Measurements from ENCODE around the gene ASCC3. TPM values are rescaled to one million over a fixed set of nuclear protein-coding genes. Genes with fewer than 3 reads are reported as not detected.

Gene ASCC3
- total RNA-seq, 1 donor from 2014 or later, result 13.9 TPM

- intact Hi-C loops (cut with DNase I), result no loop called here
- DNase-seq (no peak), ATAC-seq (ENCODE audit: poor library complexity) (no peak)
Measured at GRCh38 chr6:100491952-100492670, 389.0 kb downstream of the ASCC3 start.

- DNase-seq (no peak), ATAC-seq (ENCODE audit: poor library complexity) (no peak)
- intact Hi-C loops (cut with DNase I), result no loop called here
Measured at GRCh38 chr6:100490065-100490464, 391.1 kb downstream of the ASCC3 start.

- intact Hi-C loops (cut with DNase I), result no loop called here
- DNase-seq (no peak), ATAC-seq (ENCODE audit: poor library complexity) (no peak)
Measured at GRCh38 chr6:100488244-100488643, 392.9 kb downstream of the ASCC3 start.

GRCh38 chr6:100487638-100488037 is 393.5 kb downstream of the ASCC3 start:
- intact Hi-C loops (cut with DNase I), result no loop called here
- DNase-seq, result no peak
- ATAC-seq (ENCODE audit: poor library complexity), result no peak

- intact Hi-C loops (cut with DNase I), result no loop called here
- DNase-seq (no peak), ATAC-seq (ENCODE audit: poor library complexity) (no peak)
Measured at GRCh38 chr6:100485268-100485667, 395.9 kb downstream of the ASCC3 start.

- ATAC-seq (ENCODE audit: poor library complexity), result no peak
- no peak for DNase-seq
- intact Hi-C loops (cut with DNase I), result loop anchor here (5.0 kb wide), 1 partner anchor 362 kb away; no protein-coding TSS in a partner anchor
Measured at GRCh38 chr6:100484474-100484873, 396.7 kb downstream of the ASCC3 start.

GRCh38 chr6:100482698-100483097 is 398.4 kb downstream of the ASCC3 start:
- intact Hi-C loops (cut with DNase I), result loop anchor here (5.0 kb wide), 1 partner anchor 360 kb away; no protein-coding TSS in a partner anchor
- ATAC-seq (ENCODE audit: poor library complexity), result no peak
- DNase-seq, result no peak

GRCh38 chr6:100479179-100480035 is 401.7 kb downstream of the ASCC3 start:
- no peak for ATAC-seq (ENCODE audit: poor library complexity)
- no peak for DNase-seq
- intact Hi-C loops (cut with DNase I), result loop anchor here (5.0 kb wide), 1 partner anchor 357 kb away; no protein-coding TSS in a partner anchor

GRCh38 chr6:100475554-100476320 is 405.4 kb downstream of the ASCC3 start:
- no peak for ATAC-seq (ENCODE audit: poor library complexity)
- no peak for DNase-seq
- intact Hi-C loops (cut with DNase I), result no loop called here

GRCh38 chr6:100473182-100473581 is 407.9 kb downstream of the ASCC3 start:
- ATAC-seq (ENCODE audit: poor library complexity), result no peak
- intact Hi-C loops (cut with DNase I), result no loop called here
- no peak for DNase-seq

GRCh38 chr6:100472674-100473073 is 408.5 kb downstream of the ASCC3 start:
- intact Hi-C loops (cut with DNase I), result no loop called here
- DNase-seq (no peak), ATAC-seq (ENCODE audit: poor library complexity) (no peak)

- no peak for ATAC-seq (ENCODE audit: poor library complexity)
- no peak for DNase-seq
- intact Hi-C loops (cut with DNase I), result no loop called here
Measured at GRCh38 chr6:100470422-100471120, 410.6 kb downstream of the ASCC3 start.

- ATAC-seq (ENCODE audit: poor library complexity) (no peak), DNase-seq (no peak)
- intact Hi-C loops (cut with DNase I), result no loop called here
Measured at GRCh38 chr6:100469101-100469859, 411.8 kb downstream of the ASCC3 start.

- DNase-seq, result no peak
- intact Hi-C loops (cut with DNase I), result no loop called here
- no peak for ATAC-seq (ENCODE audit: poor library complexity)
Measured at GRCh38 chr6:100468016-100468622, 413.0 kb downstream of the ASCC3 start.

- no peak for DNase-seq
- ATAC-seq (ENCODE audit: poor library complexity), result no peak
- intact Hi-C loops (cut with DNase I), result no loop called here
Measured at GRCh38 chr6:100467129-100468015, 413.8 kb downstream of the ASCC3 start.

GRCh38 chr6:100466410-100467128 is 414.6 kb downstream of the ASCC3 start:
- intact Hi-C loops (cut with DNase I), result no loop called here
- ATAC-seq (ENCODE audit: poor library complexity) (no peak), DNase-seq (no peak)

All from Right ventricle myocardium superior (tissue), 1 donor.